ENCODE data around the gene DNAH14. TPM values are rescaled to one million over a fixed set of nuclear protein-coding genes. Genes with fewer than 3 reads are reported as not detected.
"Not testable (repeated sequence)": the region's sequence is repeated elsewhere in the genome, so short reads cannot be mapped to it uniquely, and the experiment has no call there.

Gene DNAH14
- polyA plus RNA-seq, 5 donors, result 14.2 to 21.2 (median 19.6) TPM

- no peak for DNase-seq
Measured at GRCh38 chr1:224920930-224921329, 8.5 kb upstream of the DNAH14 start.

GRCh38 chr1:224921354-224921753 is 8.1 kb upstream of the DNAH14 start:
- DNase-seq, result no peak

DNA sequence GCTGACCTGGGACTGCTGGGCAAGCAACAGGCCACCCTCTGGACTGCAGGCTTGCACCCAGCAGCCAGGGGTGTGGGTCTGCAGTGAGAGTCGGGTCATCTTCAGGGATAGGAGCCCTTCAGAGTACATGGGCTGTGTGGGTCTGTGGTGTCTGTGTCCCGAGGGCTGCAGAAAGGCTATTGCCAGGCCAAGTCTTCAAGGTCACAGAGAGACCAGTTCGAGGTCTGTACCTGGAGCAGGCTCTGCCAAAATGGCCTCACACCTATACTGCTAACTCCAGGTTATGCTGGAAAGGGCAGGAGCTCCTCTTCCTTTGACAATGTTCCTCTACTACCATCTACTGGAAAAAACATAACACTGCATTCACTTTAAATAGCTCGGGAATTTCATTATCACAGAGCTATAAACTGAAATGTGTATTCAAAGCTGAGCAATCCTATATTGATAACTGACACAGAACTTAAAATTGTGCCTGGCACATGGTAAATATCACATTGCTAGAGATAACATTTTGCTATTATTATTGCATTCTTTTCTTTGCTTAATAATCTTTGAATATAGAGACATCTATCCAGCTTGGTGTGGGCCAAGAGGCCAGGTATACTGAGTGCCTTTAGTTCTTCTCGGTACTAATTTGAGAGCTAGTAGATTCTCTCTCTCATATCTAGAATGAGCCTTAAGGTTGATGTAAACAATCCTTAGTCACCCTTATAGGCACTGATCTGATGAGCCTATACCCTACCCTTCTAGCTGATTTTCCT is 6.9 kb upstream of the DNAH14 start:
- DNase-seq, result peak; percentile 12 to 28

GRCh38 chr1:224923726-224924125 is 5.7 kb upstream of the DNAH14 start:
- no peak for DNase-seq

DNA sequence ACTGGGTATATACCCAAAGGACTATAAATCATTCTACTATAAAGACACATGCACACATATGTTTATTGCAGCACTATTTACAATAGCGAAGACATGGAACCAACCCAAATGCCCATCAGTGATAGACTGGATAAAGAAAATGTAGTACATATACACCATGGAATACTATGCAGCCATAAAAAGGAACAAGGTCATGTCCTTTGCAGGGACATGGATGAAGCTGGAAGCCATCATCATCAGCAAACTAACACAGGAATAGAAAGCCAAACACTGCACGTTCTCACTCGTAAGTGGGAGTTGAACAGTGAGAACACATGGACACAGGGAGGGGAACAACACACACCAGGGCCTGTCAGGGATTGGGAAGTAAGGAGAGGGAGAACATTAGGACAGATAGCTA is 1.8 kb upstream of the DNAH14 start:
- DNase-seq, result not testable (repeated sequence)

- DNase-seq, result no peak
Measured at GRCh38 chr1:224928906-224929305, 569 bp upstream of the DNAH14 start.

DNA sequence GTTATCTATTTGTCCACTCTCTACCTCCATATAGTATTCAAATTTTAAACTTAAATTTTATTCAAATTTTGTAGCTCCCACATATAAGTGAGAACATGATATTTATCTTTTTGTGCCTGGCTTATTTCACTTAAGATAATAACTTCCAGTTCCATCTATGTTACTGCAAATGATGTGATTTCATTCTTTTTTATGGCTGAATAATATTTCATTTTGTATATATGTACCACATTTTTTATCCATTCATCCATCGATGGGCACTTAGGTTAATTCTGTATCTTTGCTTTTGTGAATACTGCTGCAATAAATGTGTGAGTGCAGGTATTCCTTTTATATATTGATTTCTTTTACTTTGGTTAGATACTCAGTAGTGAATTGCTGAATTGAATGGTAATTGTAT is 2.1 kb downstream of the DNAH14 start:
- DNase-seq, result no peak

DNA sequence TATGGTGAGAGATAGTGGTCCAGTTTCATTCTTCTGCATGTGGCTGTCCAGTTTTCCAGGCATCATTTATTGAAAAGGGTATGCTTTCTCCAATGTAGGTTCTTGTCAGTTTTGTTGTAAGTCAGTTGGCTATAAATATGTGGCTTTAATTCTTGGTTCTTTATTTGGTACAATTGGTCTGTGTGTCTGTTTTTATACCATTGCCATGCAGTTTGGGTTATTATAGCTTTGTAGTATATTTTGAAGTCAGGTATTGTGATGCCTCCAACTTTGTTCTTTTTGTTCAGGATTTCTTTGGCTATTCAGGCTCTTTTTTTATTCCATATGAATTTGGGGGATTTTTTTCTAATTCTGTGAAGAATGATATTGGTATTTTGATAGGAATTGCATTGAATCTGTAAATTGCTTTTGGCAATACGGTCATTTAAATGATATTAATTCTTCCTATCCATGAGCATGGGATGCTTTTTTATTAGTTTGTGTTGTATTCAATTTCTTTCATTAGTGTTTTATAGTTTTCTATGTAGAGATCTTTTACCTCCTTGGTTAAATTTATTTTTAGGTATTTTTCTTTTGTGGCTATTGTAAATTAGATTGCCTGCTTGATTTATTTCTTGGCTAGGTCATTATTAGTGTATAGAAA is 3.3 kb downstream of the DNAH14 start:
- DNase-seq, result no peak

GRCh38 chr1:224933584-224933983 is 4.1 kb downstream of the DNAH14 start:
- DNase-seq, result no peak

DNA sequence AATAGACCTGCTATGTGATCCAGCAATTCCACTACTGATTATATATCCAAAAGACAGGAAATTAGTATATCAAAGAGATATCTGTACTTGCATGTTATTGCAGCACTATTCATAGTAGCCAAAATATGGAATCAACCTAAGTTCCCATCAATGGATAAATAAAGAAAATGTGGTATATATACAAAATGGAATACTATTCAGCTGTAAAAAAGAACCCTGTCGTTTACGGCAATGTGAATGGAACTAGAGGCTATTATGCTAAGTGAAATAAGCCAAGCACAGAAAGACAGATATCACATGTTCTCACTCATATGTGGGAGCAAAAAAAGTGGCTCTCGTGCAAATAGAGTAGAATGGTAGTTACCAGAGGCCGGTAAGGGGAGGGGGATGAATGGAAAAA is 9.2 kb downstream of the DNAH14 start:
- no peak for DNase-seq

DNA sequence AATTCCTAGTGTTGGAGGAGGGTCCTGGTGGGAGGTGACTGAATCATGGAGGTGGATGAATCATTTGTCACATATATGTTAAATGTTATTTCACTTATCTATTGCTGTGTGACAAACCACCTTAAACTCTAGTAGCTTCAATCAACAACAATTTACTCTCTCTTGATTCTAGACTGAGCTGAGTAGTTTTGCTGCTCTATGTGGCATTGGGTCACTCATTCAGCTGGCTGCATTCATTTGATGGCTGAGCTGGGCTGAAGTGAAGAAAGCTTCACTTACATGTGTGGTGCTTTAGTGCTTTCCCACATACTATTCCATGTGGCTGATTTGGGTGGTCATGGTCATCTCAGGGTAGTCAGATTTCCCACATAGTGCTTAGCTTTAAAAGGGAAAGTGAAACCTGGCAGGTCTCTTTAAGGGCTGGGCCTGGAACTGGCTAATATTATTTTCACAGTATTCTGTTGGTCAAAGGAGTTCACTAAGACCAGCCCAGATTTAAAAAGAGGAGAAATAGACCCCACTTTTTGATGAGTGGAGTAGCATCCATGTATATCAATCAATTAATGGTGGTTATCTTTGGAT is 10.5 kb downstream of the DNAH14 start:
- no peak for DNase-seq

DNA sequence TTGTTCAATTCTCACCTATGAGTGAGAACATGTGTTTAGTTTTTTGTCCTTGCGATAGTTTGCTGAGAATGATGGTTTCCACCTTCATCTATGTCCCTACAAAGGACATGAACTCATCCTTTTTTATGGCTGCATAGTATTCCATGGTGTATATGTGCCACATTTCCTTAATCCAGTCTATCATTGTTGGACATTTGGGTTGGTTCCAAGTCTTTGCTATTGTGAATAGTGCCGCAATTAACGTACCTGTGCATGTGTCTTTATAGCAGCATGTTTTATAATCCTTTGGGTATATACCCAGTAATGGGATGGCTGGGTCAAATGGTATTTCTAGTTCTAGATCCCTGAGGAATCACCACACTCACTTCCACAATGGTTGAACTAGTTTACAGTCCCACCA is 11.3 kb downstream of the DNAH14 start:
- not testable (repeated sequence) for DNase-seq

DNA sequence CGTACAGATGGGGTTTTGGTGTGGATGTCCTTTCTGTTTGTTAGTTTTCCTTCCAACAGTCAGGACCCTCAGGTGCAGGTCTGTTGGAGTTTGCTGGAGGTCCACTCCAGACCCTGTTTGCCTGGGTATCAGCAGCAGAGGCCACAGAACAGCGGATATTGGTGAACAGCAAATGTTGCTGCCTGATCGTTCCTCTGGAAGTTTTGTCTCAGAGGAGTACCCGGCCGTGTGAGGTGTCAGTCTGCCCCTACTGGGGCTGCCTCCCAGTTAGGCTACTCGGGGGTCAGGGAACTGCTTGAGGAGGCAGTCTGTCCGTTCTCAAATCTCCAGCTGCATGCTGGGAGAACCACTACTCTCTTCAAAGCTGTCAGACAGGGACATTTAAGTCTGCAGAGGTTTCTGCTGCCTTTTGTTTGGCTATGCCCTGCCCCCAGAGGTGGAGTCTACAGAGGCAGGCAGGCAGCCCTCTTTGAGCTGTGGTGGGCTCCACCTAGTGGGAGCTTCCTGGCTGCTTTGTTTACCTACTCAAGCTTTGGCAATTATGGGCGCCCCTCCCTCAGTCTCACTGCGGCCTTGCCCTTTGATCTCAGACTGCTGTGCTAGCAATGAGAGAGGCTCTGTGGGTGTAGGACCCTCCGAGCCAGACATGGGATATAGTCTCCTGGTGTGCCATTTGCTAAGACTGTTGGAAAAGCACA is 16.3 kb downstream of the DNAH14 start:
- not testable (repeated sequence) for DNase-seq

GRCh38 chr1:224946349-224946691 is 16.8 kb downstream of the DNAH14 start:
- DNase-seq, result not testable (repeated sequence)

- DNase-seq, result no peak
Measured at GRCh38 chr1:224957696-224958095, 28.2 kb downstream of the DNAH14 start.

GRCh38 chr1:224958490-224958889 is 29.0 kb downstream of the DNAH14 start:
- DNase-seq, result no peak

GRCh38 chr1:224959115-224959514 is 29.6 kb downstream of the DNAH14 start:
- DNase-seq, result no peak

DNA sequence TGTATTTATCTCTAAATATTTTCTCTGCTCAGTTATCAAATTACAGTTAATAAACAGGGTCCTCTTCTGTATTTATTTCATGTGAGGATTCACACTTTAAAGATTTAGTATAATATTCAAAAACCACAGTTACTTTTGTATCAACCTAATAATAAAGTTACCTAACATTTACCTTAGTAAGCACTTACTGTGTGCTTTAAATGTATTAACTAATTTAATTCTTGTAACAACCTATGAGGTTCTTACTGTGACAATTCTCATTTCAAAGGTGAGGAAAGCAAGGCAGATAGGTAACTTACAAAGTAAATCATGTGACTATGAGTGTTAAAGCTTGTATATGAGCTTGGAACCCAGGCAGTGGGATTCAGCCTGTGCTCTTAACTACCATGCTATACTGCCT is 30.2 kb downstream of the DNAH14 start:
- DNase-seq, result no peak

DNA sequence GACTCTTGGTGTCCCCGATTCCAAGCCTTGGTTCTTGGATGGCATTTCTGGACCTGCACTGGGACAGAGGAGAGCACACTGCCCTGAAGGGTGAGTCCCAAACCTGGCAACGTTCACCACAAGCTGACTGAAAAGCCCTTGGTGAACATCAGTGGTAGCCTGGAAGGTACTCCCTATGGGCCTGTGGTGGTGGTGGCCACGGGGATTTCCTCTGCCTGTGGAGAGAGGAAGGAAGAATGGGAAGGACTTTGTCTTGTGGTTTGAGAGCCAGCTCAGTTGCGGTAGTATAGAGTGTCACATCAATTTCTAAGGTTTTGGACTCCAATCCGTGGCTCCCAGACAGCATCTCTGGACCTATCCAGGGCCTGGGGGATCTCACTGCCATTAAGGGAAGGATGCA is 50.7 kb downstream of the DNAH14 start:
- no peak for DNase-seq

DNA sequence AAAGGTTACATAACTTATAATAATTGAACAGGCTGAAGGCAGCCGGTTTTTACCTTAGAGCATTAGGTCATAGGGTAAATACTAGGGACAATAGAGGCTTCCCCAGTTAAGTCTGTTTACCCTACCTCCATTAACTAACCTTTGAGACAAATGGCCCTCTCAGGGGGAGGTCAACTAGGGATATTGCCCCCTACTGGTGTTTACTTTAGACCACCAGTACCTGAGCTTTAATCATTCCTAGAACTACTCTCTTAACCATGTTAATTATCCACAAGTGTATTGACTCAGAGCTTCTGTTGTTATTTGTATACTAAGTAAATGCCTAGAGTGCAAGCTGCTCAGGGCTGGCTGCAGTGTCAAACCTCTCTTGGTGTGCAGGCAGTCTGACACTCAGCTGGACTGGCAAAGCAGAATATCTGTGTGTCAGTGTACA is 52.5 kb downstream of the DNAH14 start:
- DNase-seq, result not testable (repeated sequence)

DNA sequence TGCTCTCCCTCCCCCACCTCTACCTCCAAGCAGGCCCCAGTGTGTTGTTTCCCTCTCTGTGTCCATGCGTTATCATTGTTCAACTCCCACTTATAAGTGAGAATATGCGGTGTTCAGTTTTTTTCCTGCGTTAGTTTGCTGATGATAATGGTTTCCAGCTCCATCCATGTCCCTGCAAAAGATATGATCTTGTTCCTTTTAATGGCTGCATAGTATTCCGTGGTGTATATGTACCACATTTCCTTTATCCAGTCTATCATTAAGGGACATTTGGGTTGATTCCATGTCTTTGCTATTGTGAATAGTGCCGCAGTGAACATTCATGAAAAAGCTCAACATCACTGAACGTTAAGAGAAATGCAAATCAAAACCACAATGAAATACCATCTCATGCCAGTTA is 58.6 kb downstream of the DNAH14 start:
- DNase-seq, result no peak

GRCh38 chr1:224989615-224990014 is 60.1 kb downstream of the DNAH14 start:
- DNase-seq, result no peak

- DNase-seq, result not testable (repeated sequence)
Measured at GRCh38 chr1:224991550-224991949, 62.1 kb downstream of the DNAH14 start.
